BJ (cell line): ENCODE measurements around the gene RNASEH2B. TPM values are rescaled to one million over a fixed set of nuclear protein-coding genes. Genes with fewer than 3 reads are reported as not detected.

Source experiments
- CTCF ChIA-PET: fragments of 350-600 bp; formaldehyde crosslinking; extraction: SDS; loops from one replicate; lab custom pipeline; 2021; ENCODE audit warnings: antibody characterized with exemption, inconsistent platforms; lab: Yijun Ruan, JAX
- POLR2A ChIA-PET: fragments of 300-600 bp; sonication (Branson Sonifier 250); formaldehyde crosslinking; extraction: SDS; loops from one replicate; lab custom pipeline; 2021; ENCODE audit warnings: antibody characterized with exemption; lab: Charles Lee
- DNase-seq: peaks from one replicate; pipeline ENCODE4 v3.0.0-alpha.2; 2011; ENCODE audit warnings: low read depth
- H3K27me3 ChIP-seq: 2 replicates; pipeline ENCODE4 v1.6.0; 2011; ENCODE audit warnings: low read length; ENCODE audit not compliant: control insufficient read depth, insufficient read depth
- H3K36me3 ChIP-seq: 2 replicates; pipeline ENCODE4 v1.5.1; 2011; ENCODE audit warnings: low read length; ENCODE audit not compliant: control insufficient read depth, insufficient read depth
- H3K4me3 ChIP-seq: 2 replicates; pipeline ENCODE4 v1.5.1; 2011; ENCODE audit warnings: low read depth, mild to moderate bottlenecking, control low read depth, low read length
- polyA plus RNA-seq: library from polyadenylated mRNA; depleted of rRNA; stranded (reverse); fragments of >200 nt; gene quantifications from 2 replicates; pipeline ENCODE4 v1.2.3, GENCODE V29; 2011
- TF ChIP-seq, protein P1 (sequence below): IDR thresholded peaks from 2 replicates; pipeline ENCODE4 v1.5.1; 2011; ENCODE audit warnings: low read depth, mild to moderate bottlenecking, control low read depth, inconsistent platforms, low read length, moderate library complexity; ENCODE audit not compliant: insufficient read depth

Gene RNASEH2B
- polyA plus RNA-seq, 1 experiment: 11.3 TPM

DNA sequence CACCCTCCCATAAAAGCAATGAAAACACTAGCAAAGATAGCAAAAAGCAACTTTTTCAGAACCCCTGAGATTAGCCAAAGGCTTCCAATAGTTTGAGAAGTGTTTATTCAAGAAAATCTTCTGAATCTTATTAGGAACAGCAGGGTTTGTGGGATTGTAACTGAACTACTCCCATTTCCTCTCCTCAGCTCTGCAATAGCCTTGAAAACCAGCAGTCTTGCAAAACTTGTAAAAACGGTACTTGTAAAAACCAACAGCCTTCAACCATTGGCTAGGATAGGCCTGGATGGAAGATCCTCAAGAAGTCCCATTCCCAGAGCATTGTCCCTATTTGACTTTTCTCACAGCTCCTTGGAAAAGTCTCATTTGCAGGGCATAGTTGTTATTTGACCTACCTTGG, 12.1 kb downstream of the RNASEH2B start:
- ChIA-PET POLR2A (no interaction called here), CTCF (interaction anchor here (3.2 kb wide), 1 partner anchor 10 kb away, joined by 9 read pairs; no protein-coding TSS in a partner anchor)
- no peak overlapping the region for H3K4me3 ChIP-seq
- no peaks in the 10 kb centered on the region for H3K27me3 ChIP-seq
- TF ChIP-seq, protein P1, sequence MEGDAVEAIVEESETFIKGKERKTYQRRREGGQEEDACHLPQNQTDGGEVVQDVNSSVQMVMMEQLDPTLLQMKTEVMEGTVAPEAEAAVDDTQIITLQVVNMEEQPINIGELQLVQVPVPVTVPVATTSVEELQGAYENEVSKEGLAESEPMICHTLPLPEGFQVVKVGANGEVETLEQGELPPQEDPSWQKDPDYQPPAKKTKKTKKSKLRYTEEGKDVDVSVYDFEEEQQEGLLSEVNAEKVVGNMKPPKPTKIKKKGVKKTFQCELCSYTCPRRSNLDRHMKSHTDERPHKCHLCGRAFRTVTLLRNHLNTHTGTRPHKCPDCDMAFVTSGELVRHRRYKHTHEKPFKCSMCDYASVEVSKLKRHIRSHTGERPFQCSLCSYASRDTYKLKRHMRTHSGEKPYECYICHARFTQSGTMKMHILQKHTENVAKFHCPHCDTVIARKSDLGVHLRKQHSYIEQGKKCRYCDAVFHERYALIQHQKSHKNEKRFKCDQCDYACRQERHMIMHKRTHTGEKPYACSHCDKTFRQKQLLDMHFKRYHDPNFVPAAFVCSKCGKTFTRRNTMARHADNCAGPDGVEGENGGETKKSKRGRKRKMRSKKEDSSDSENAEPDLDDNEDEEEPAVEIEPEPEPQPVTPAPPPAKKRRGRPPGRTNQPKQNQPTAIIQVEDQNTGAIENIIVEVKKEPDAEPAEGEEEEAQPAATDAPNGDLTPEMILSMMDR: no peak
- H3K36me3 ChIP-seq: no peaks in the 10 kb centered on the region
- DNase-seq: no peak

GRCh38 chr13:50923272-50923671, 13.7 kb downstream of the RNASEH2B start:
- no peaks in the 10 kb centered on the region for H3K36me3 ChIP-seq
- TF ChIP-seq, protein P1: no peak
- ChIA-PET POLR2A (no interaction called here), CTCF (interaction anchor here (3.2 kb wide), 1 partner anchor 11 kb away, joined by 9 read pairs; no protein-coding TSS in a partner anchor)
- no peaks in the 10 kb centered on the region for H3K27me3 ChIP-seq
- no peak for DNase-seq
- no peak overlapping the region for H3K4me3 ChIP-seq

- CTCF ChIA-PET: interaction anchor here (3.2 kb wide), 1 partner anchor 12 kb away, joined by 9 read pairs; no protein-coding TSS in a partner anchor
- no peaks in the 10 kb centered on the region for H3K36me3 ChIP-seq
- POLR2A ChIA-PET: no interaction called here
- no peaks in the 10 kb centered on the region for H3K27me3 ChIP-seq
- TF ChIP-seq, protein P1: no peak
- no peak for DNase-seq
- H3K4me3 ChIP-seq: no peak overlapping the region
These were observed 14.4 kb downstream of the RNASEH2B start for GRCh38 chr13:50924025-50924424.

DNA sequence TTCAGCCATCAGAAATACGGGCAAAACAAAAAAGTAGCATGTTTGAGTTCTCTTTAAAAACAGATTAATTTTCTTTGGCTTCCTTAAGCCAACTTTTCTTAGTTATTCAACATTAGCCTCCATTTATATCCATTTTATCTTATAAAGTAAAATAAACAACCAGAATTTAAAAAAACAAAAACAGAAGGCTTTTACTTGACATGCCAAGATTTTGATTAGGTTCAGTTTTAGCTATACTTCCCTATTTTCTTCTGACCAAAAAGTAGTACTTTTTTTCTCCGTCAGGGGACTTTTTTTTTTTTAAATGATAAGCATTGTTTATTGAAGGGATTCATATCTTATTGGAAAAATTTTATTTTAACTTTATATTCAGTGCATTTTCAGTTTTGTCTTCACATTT, 18.1 kb downstream of the RNASEH2B start:
- POLR2A ChIA-PET: no interaction called here
- H3K27me3 ChIP-seq: no peaks in the 10 kb centered on the region
- DNase-seq: no peak
- H3K4me3 ChIP-seq: no peak overlapping the region
- no peaks in the 10 kb centered on the region for H3K36me3 ChIP-seq
- CTCF ChIA-PET: interaction anchor here (0.6 to 1.5 kb wide), 2 partner anchors 16 to 1057 kb away, joined by 3 to 5 read pairs; no protein-coding TSS in a partner anchor
- TF ChIP-seq, protein P1: no peak

DNA sequence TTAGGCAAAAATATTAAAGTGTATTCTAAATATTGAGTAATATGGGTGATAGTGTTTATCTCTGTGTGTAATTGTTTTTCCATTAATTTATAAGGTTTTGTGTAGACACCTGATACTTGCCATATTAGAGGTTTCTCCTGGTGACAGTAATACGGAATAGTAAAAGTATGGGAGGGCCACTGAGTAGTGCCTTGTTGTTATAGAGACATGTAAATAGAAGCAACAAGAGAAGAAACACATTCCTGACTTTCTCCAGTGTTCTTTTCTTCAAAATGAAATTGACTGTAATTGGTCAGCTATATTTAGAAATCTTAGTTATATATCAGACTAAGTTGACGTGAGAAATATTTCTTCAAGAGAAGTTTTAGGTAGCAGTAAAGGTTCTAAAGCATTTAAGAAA, 18.5 kb downstream of the RNASEH2B start:
- ChIA-PET CTCF (interaction anchor here (1.5 kb wide), 1 partner anchor 16 kb away, joined by 5 read pairs; no protein-coding TSS in a partner anchor), POLR2A (no interaction called here)
- TF ChIP-seq, protein P1: no peak
- DNase-seq: no peak
- no peaks in the 10 kb centered on the region for H3K36me3 ChIP-seq
- H3K4me3 ChIP-seq: no peak overlapping the region
- H3K27me3 ChIP-seq: no peaks in the 10 kb centered on the region
